ENCODE measurements around the gene CNGA3. TPM values are rescaled to one million over a fixed set of nuclear protein-coding genes. Genes with fewer than 3 reads are reported as not detected.
A peak's percentile ranks its signal among the peaks of the same experiment; 100 is the strongest.
"Not testable (repeated sequence)": the region's sequence is repeated elsewhere in the genome, so short reads cannot be mapped to it uniquely, and the experiment has no call there.

CNGA3 gene
- total and polyA plus RNA-seq, 2 donors (not counting 1 experiment from before 2014, with no cell fraction given) = under 0.01 TPM; not detected in 1

GRCh38 chr2:98408155-98408554 is 61.9 kb downstream of the CNGA3 start:
- Histone ChIP-seq H3K9me3 (ENCODE audit: control insufficient read depth, insufficient read depth, low read depth, low read length) (no peaks in the 10 kb centered on the region), H3K4me1 (ENCODE audit: control insufficient read depth, extremely low read depth, insufficient read depth, low read length) (no peaks in the 10 kb centered on the region), H3K4me2 (ENCODE audit: extremely low read depth, insufficient read depth, low read length) (no peak overlapping the region), H2AFZ (ENCODE audit: low read length) (no peak overlapping the region), H3K36me3 (ENCODE audit: control insufficient read depth, insufficient read depth, low read length) (no peaks in the 10 kb centered on the region), H3K4me3 (replicated peaks in 1 of 4; ENCODE audit: control extremely low read depth in 1 of 4, insufficient read depth in 1 of 4, low read depth in 3 of 4, low read length in 4 of 4) (no peak overlapping the region), H3K79me2 (ENCODE audit: control insufficient read depth, insufficient read depth, low read length) (no peaks in the 10 kb centered on the region), H3K27me3 (ENCODE audit: control insufficient read depth, insufficient read depth, low read length) (peaks cover 4% of the 10 kb centered on the region), H4K20me1 (ENCODE audit: control insufficient read depth, extremely low read depth, insufficient read depth, low read length) (no peaks in the 10 kb centered on the region), H3K9ac (ENCODE audit: insufficient read depth, low read length) (no peak overlapping the region), H3K27ac (ENCODE audit: insufficient read depth, low read length) (no peak overlapping the region)
- TF ChIP-seq CTCF (conservative IDR thresholded peaks at IDR 0.05 in 1 of 2, IDR thresholded peaks at IDR 0.05 in 1 of 2; ENCODE audit: low read depth in 1 of 2, low read length in 2 of 2) = no peak
- no peak for TF ChIP-seq EZH2 (IDR thresholded peaks at IDR 0.05; ENCODE audit: low read length, missing control alignments)
- DNase-seq (ENCODE audit: low read depth in 2 of 2) = no peak

DNA sequence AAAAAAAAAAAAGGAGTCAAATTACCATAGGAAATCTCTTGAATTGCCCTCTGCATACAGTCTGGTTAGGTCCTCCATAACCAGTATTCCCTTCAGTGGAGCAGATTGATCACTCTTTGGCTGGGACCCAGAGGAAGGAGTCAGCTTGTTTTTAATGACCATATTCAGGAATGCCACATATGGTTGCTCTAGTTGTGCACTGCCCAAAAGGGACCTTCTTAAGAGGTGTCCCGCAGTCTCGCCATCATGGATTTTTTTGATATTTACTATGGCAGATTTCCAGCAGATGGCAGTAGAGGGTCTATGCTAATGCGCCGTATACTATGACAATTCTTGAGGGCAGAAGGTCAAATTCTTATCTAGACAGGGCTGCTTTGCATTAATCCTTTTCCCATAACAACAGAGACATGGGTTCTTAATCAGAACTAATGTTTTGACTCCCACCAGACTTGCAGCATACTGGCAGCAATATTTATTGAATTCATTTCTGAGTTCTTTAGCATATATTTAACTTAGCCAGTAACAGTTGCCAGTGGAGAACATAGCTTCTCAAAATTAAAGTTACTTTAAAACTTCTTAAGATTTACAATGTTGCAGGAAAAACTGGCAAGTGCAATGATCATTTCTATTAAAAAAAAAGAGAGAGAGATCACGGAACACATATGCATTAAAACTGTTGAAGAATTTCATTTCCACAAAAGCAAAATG is 66.6 kb downstream of the CNGA3 start:
- Histone ChIP-seq H3K4me2 (ENCODE audit: extremely low read depth, insufficient read depth, low read length) (peak overlapping the region; percentile 35), H3K9ac (ENCODE audit: insufficient read depth, low read length) (no peak overlapping the region), H3K27me3 (ENCODE audit: control insufficient read depth, insufficient read depth, low read length) (no peaks in the 10 kb centered on the region), H3K9me3 (ENCODE audit: control insufficient read depth, insufficient read depth, low read depth, low read length) (no peaks in the 10 kb centered on the region), H3K27ac (ENCODE audit: insufficient read depth, low read length) (no peak overlapping the region), H2AFZ (ENCODE audit: low read length) (peak overlapping the region; percentile 70), H3K79me2 (ENCODE audit: control insufficient read depth, insufficient read depth, low read length) (no peaks in the 10 kb centered on the region), H4K20me1 (ENCODE audit: control insufficient read depth, extremely low read depth, insufficient read depth, low read length) (no peaks in the 10 kb centered on the region), H3K4me3 (replicated peaks in 1 of 4; ENCODE audit: control extremely low read depth in 1 of 4, insufficient read depth in 1 of 4, low read depth in 3 of 4, low read length in 4 of 4) (no peak overlapping the region), H3K36me3 (ENCODE audit: control insufficient read depth, insufficient read depth, low read length) (no peaks in the 10 kb centered on the region), H3K4me1 (ENCODE audit: control insufficient read depth, extremely low read depth, insufficient read depth, low read length) (no peaks in the 10 kb centered on the region)
- peak; percentile 36 to 66 for DNase-seq (ENCODE audit: low read depth in 2 of 2)
- TF ChIP-seq CTCF (conservative IDR thresholded peaks at IDR 0.05 in 1 of 2, IDR thresholded peaks at IDR 0.05 in 1 of 2; ENCODE audit: low read depth in 1 of 2, low read length in 2 of 2) = peak; percentile 74 to 77
- TF ChIP-seq EZH2 (IDR thresholded peaks at IDR 0.05; ENCODE audit: low read length, missing control alignments) = no peak

DNA sequence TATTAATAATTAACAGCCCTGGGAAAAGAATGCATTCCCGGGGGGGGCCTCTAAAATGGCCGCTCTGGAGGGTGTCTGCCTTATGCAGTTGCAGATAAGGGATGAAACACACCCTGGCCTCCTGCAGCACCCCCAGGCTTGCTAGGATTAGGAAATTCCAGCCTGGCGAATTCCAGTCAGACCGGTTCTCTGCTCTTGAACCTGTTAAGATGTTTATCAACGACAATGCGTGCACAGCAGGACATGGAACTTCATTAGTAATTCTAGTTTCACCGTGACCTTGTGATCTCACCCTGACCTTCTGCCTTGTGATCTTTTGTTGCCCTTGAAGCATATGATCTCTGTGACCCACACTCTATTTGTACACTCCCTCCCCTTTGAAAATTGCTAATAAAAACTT is 68.0 kb downstream of the CNGA3 start:
- not testable (repeated sequence) for H3K9me3 ChIP-seq (ENCODE audit: control insufficient read depth, insufficient read depth, low read depth, low read length); H3K4me1 ChIP-seq (ENCODE audit: control insufficient read depth, extremely low read depth, insufficient read depth, low read length); H3K36me3 ChIP-seq (ENCODE audit: control insufficient read depth, insufficient read depth, low read length); H3K79me2 ChIP-seq (ENCODE audit: control insufficient read depth, insufficient read depth, low read length); H4K20me1 ChIP-seq (ENCODE audit: control insufficient read depth, extremely low read depth, insufficient read depth, low read length); DNase-seq (ENCODE audit: low read depth in 2 of 2); H2AFZ ChIP-seq (ENCODE audit: low read length); H3K4me2 ChIP-seq (ENCODE audit: extremely low read depth, insufficient read depth, low read length); H3K27ac ChIP-seq (ENCODE audit: insufficient read depth, low read length); H3K9ac ChIP-seq (ENCODE audit: insufficient read depth, low read length); H3K27me3 ChIP-seq (ENCODE audit: control insufficient read depth, insufficient read depth, low read length); H3K4me3 ChIP-seq (replicated peaks in 1 of 4; ENCODE audit: control extremely low read depth in 1 of 4, insufficient read depth in 1 of 4, low read depth in 3 of 4, low read length in 4 of 4)

DNA sequence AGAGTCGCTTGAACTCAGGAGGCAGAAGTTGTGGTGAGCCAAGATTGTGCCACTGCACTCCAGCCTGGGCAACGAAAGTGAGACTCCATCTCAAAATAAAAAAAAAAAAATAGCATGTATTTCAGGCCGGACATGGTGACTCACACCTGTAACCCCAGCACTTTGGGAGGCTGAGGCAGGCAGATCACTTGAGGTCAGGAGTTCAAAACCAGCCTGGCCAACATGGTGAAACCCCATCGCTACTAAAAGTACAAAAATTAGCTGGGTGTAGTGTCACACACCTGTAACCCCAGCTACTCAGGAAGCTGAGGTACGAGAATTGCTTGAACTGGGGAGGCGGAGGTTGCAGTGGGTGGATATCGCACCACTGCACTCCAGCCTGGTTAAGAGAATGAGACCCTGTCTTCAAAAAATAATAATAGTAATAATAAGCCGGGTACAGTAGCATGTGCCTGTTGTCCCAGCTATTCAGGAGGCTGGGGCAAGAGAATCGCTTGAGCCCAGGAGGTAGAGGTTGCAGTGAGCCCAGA is 69.5 kb downstream of the CNGA3 start:
- H4K20me1 ChIP-seq (ENCODE audit: control insufficient read depth, extremely low read depth, insufficient read depth, low read length) = not testable (repeated sequence)

More for the DNA sequence above, 69.5 kb downstream of the CNGA3 start:
- H3K4me2 ChIP-seq (ENCODE audit: extremely low read depth, insufficient read depth, low read length); H2AFZ ChIP-seq (ENCODE audit: low read length); H3K36me3 ChIP-seq (ENCODE audit: control insufficient read depth, insufficient read depth, low read length); DNase-seq (ENCODE audit: low read depth in 2 of 2); H3K9me3 ChIP-seq (ENCODE audit: control insufficient read depth, insufficient read depth, low read depth, low read length); H3K79me2 ChIP-seq (ENCODE audit: control insufficient read depth, insufficient read depth, low read length); H3K27me3 ChIP-seq (ENCODE audit: control insufficient read depth, insufficient read depth, low read length); H3K9ac ChIP-seq (ENCODE audit: insufficient read depth, low read length); H3K4me3 ChIP-seq (replicated peaks in 1 of 4; ENCODE audit: control extremely low read depth in 1 of 4, insufficient read depth in 1 of 4, low read depth in 3 of 4, low read length in 4 of 4); H3K27ac ChIP-seq (ENCODE audit: insufficient read depth, low read length); H3K4me1 ChIP-seq (ENCODE audit: control insufficient read depth, extremely low read depth, insufficient read depth, low read length): not testable (repeated sequence)

All from fibroblast of lung (primary cell).